Fibroblast of lung (primary cell): Measurements from ENCODE around the gene CATSPERZ. TPM values are rescaled to one million over a fixed set of nuclear protein-coding genes. Genes with fewer than 3 reads are reported as not detected.

Experiments used
- DNase-seq, 2 donors: peaks; one replicate each; pipeline versions ENCODE4 v3.0.0 to v3.0.0-alpha.2; 2010; ENCODE audit warnings: low read depth in 2 of 2
- H2AFZ ChIP-seq: 2 replicates; pipeline ENCODE4 v1.5.1; 2012; ENCODE audit warnings: low read length, control low read depth, inconsistent platforms
- H3K27ac ChIP-seq: 2 replicates; pipeline ENCODE4 v1.5.1; 2011; ENCODE audit warnings: low read length, control low read depth; ENCODE audit not compliant: insufficient read depth
- H3K27me3 ChIP-seq: 2 replicates; pipeline ENCODE4 v1.5.1; 2011; ENCODE audit warnings: mild to moderate bottlenecking, low read length; ENCODE audit not compliant: control insufficient read depth, insufficient read depth
- H3K36me3 ChIP-seq: 2 replicates; pipeline ENCODE4 v1.5.1; 2011; ENCODE audit warnings: low read length; ENCODE audit not compliant: control insufficient read depth, insufficient read depth
- H3K4me1 ChIP-seq: 2 replicates; pipeline ENCODE4 v1.5.1; 2011; ENCODE audit warnings: low read length; ENCODE audit not compliant: control insufficient read depth, insufficient read depth; ENCODE audit errors: extremely low read depth
- H3K4me2 ChIP-seq: 2 replicates; pipeline ENCODE4 v1.5.1; 2011; ENCODE audit warnings: low read length, control low read depth; ENCODE audit not compliant: insufficient read depth; ENCODE audit errors: extremely low read depth
- H3K4me3 ChIP-seq, 4 experiments: fragments of 200-600 bp in 1 of 4; sonication (generic) in 1 of 4; replicated peaks in 1 of 4; 2 replicates each; pipeline ENCODE4 v1.5.1; 2011 to 2016; ENCODE audit warnings: low read length in 4 of 4, low read depth in 3 of 4, mild to moderate bottlenecking in 3 of 4, control low read depth in 2 of 4, inconsistent platforms in 1 of 4, mixed read lengths in 1 of 4; ENCODE audit not compliant: insufficient read depth in 1 of 4; ENCODE audit errors: control extremely low read depth in 1 of 4
- H3K79me2 ChIP-seq: 2 replicates; pipeline ENCODE4 v1.5.1; 2012; ENCODE audit warnings: mild to moderate bottlenecking, low read length, inconsistent platforms; ENCODE audit not compliant: control insufficient read depth, insufficient read depth
- H3K9ac ChIP-seq: 2 replicates; pipeline ENCODE4 v1.5.1; 2011; ENCODE audit warnings: mild to moderate bottlenecking, low read length, control low read depth; ENCODE audit not compliant: insufficient read depth
- H3K9me3 ChIP-seq: 2 replicates; pipeline ENCODE4 v1.5.1; 2012; ENCODE audit warnings: low read depth, low read length; ENCODE audit not compliant: control insufficient read depth, insufficient read depth
- H4K20me1 ChIP-seq: 2 replicates; pipeline ENCODE4 v1.5.1; 2011; ENCODE audit warnings: low read length; ENCODE audit not compliant: control insufficient read depth, insufficient read depth; ENCODE audit errors: extremely low read depth
- EZH2 ChIP-seq: IDR thresholded peaks from 2 replicates; pipeline ENCODE4 v1.5.1; 2012; ENCODE audit warnings: low read length, control low read depth, mild to moderate bottlenecking; ENCODE audit errors: missing control alignments
- polyA plus RNA-seq, 2 donors: library from polyadenylated mRNA; depleted of rRNA in 1 of 2; stranded (reverse) in 1 of 2; unstranded in 1 of 2; fragments of >200 nt; gene quantifications; 2 replicates each; pipeline ENCODE4 v1.2.1, GENCODE V29; 2011 to 2012; ENCODE audit warnings: missing spikeins in 1 of 2
- total RNA-seq: library from RNA; depleted of rRNA; stranded (reverse); fragments of >200 nt; gene quantifications from 2 replicates; pipeline ENCODE4 v1.2.1, GENCODE V29; 2014
- TF ChIP-seq, protein P1 (sequence below), 2 donors: IDR thresholded peaks in 1 of 2; conservative IDR thresholded peaks in 1 of 2; 1 replicate in 1 of 2; 2 replicates in 1 of 2; pipeline ENCODE4 v1.5.1; 2011 to 2012; ENCODE audit warnings: low read length in 2 of 2, control low read depth in 1 of 2, inconsistent platforms in 1 of 2, low read depth in 1 of 2, mild to moderate bottlenecking in 1 of 2

Gene CATSPERZ
- total and polyA plus RNA-seq, 2 donors (not counting 1 experiment from before 2014, with no cell fraction given) = 0.33 TPM; not detected in 1

GRCh38 chr11:64353715-64354506, 53.8 kb downstream of the CATSPERZ start:
- Histone ChIP-seq H3K4me3 (no peak overlapping the region), H3K79me2 (no peaks in the 10 kb centered on the region), H2AFZ (no peak overlapping the region), H3K27me3 (no peaks in the 10 kb centered on the region), H4K20me1 (no peaks in the 10 kb centered on the region), H3K36me3 (no peaks in the 10 kb centered on the region), H3K4me2 (no peak overlapping the region), H3K9ac (no peak overlapping the region), H3K4me1 (peaks cover 16% of the 10 kb centered on the region), H3K9me3 (no peaks in the 10 kb centered on the region), H3K27ac (no peak overlapping the region)
- TF ChIP-seq, protein P1, sequence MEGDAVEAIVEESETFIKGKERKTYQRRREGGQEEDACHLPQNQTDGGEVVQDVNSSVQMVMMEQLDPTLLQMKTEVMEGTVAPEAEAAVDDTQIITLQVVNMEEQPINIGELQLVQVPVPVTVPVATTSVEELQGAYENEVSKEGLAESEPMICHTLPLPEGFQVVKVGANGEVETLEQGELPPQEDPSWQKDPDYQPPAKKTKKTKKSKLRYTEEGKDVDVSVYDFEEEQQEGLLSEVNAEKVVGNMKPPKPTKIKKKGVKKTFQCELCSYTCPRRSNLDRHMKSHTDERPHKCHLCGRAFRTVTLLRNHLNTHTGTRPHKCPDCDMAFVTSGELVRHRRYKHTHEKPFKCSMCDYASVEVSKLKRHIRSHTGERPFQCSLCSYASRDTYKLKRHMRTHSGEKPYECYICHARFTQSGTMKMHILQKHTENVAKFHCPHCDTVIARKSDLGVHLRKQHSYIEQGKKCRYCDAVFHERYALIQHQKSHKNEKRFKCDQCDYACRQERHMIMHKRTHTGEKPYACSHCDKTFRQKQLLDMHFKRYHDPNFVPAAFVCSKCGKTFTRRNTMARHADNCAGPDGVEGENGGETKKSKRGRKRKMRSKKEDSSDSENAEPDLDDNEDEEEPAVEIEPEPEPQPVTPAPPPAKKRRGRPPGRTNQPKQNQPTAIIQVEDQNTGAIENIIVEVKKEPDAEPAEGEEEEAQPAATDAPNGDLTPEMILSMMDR (conservative IDR thresholded peaks at IDR 0.05 in 1 of 2, IDR thresholded peaks at IDR 0.05 in 1 of 2; ENCODE audit: low read depth in 1 of 2, low read length in 2 of 2) = no peak
- no peak for TF ChIP-seq EZH2
- no peak for DNase-seq

Other genes with a start within 250 kb of the CATSPERZ start
- 24.8 and 28.2 TPM in 2 replicates for gene MACROD1, start 134.2 kb upstream of the CATSPERZ start, total RNA-seq
- gene MACROD1, start 134.2 kb upstream of the CATSPERZ start, polyA plus RNA-seq = 6.0 and 8.8 TPM in 2 replicates
- 96.3 and 98.8 TPM in 2 replicates for gene STIP1, start 114.2 kb upstream of the CATSPERZ start, total RNA-seq
- 147 and 198 TPM in 2 replicates for gene STIP1, start 114.2 kb upstream of the CATSPERZ start, polyA plus RNA-seq
- 1.0 and 3.6 TPM in 2 replicates for gene FERMT3, start 93.6 kb upstream of the CATSPERZ start, total RNA-seq
- gene FERMT3, start 93.6 kb upstream of the CATSPERZ start, polyA plus RNA-seq = 1.2 and 1.9 TPM in 2 replicates
- 32.9 and 41.5 TPM in 2 replicates for gene TRPT1, start 74.2 kb upstream of the CATSPERZ start, total RNA-seq
- gene TRPT1, start 74.2 kb upstream of the CATSPERZ start, polyA plus RNA-seq = 20.5 and 25.7 TPM in 2 replicates
- 47.8 and 71.5 TPM in 2 replicates for gene NUDT22, start 74.1 kb upstream of the CATSPERZ start, total RNA-seq
- 17.7 and 18.5 TPM in 2 replicates for gene NUDT22, start 74.1 kb upstream of the CATSPERZ start, polyA plus RNA-seq
- 12.6 TPM in 2 replicates for gene DNAJC4, start 69.8 kb upstream of the CATSPERZ start, total RNA-seq
- gene DNAJC4, start 69.8 kb upstream of the CATSPERZ start, polyA plus RNA-seq = 11.2 and 12.6 TPM in 2 replicates
- 24.4 and 27.9 TPM in 2 replicates for gene VEGFB, start 65.8 kb upstream of the CATSPERZ start, total RNA-seq
- gene VEGFB, start 65.8 kb upstream of the CATSPERZ start, polyA plus RNA-seq = 21.2 and 25.3 TPM in 2 replicates
- gene FKBP2, start 59.3 kb upstream of the CATSPERZ start, total RNA-seq = 60.9 and 62.9 TPM in 2 replicates
- gene FKBP2, start 59.3 kb upstream of the CATSPERZ start, polyA plus RNA-seq = 34.7 and 41.4 TPM in 2 replicates
- 121 and 122 TPM in 2 replicates for gene PPP1R14B, start 53.4 kb upstream of the CATSPERZ start, total RNA-seq
- gene PPP1R14B, start 53.4 kb upstream of the CATSPERZ start, polyA plus RNA-seq = 107 and 199 TPM in 2 replicates
- 34.2 and 37.2 TPM in 2 replicates for gene PLCB3, start 48.8 kb upstream of the CATSPERZ start, total RNA-seq
- gene PLCB3, start 48.8 kb upstream of the CATSPERZ start, polyA plus RNA-seq = 17.2 and 20.6 TPM in 2 replicates
- gene BAD, start 15.7 kb upstream of the CATSPERZ start, total RNA-seq = 68.6 and 79.9 TPM in 2 replicates
- gene BAD, start 15.7 kb upstream of the CATSPERZ start, polyA plus RNA-seq = 31.6 and 35.7 TPM in 2 replicates
- 8.2 and 10.9 TPM in 2 replicates for gene GPR137, start 14.5 kb upstream of the CATSPERZ start, total RNA-seq
- 10.7 and 11.6 TPM in 2 replicates for gene GPR137, start 14.5 kb upstream of the CATSPERZ start, polyA plus RNA-seq
- under 0.01 TPM in 1 of 2 replicates, not detected in the other for gene KCNK4, start 9.1 kb upstream of the CATSPERZ start, total RNA-seq
- gene KCNK4, start 9.1 kb upstream of the CATSPERZ start, polyA plus RNA-seq = not detected in 2 replicates
- 32.4 and 32.5 TPM in 2 replicates for gene ESRRA, start 5.2 kb downstream of the CATSPERZ start, total RNA-seq
- 6.7 and 8.1 TPM in 2 replicates for gene ESRRA, start 5.2 kb downstream of the CATSPERZ start, polyA plus RNA-seq
- 248 and 255 TPM in 2 replicates for gene TRMT112, start 17.2 kb downstream of the CATSPERZ start, total RNA-seq
- 161 and 222 TPM in 2 replicates for gene TRMT112, start 17.2 kb downstream of the CATSPERZ start, polyA plus RNA-seq
- 301 and 319 TPM in 2 replicates for gene PRDX5, start 17.8 kb downstream of the CATSPERZ start, total RNA-seq
- 311 and 431 TPM in 2 replicates for gene PRDX5, start 17.8 kb downstream of the CATSPERZ start, polyA plus RNA-seq
- gene CCDC88B, start 39.8 kb downstream of the CATSPERZ start, total RNA-seq = 2.1 and 3.1 TPM in 2 replicates
- 0.56 and 0.88 TPM in 2 replicates for gene CCDC88B, start 39.8 kb downstream of the CATSPERZ start, polyA plus RNA-seq
- gene RPS6KA4, start 58.8 kb downstream of the CATSPERZ start, total RNA-seq = 27.6 and 29.3 TPM in 2 replicates
- gene RPS6KA4, start 58.8 kb downstream of the CATSPERZ start, polyA plus RNA-seq = 15.9 and 20.5 TPM in 2 replicates